GM21360 (cell line): ENCODE data around the gene RAB11FIP3.
"Not testable (repeated sequence)": the region's sequence is repeated elsewhere in the genome, so short reads cannot be mapped to it uniquely, and the experiment has no call there.

ENCODE experiments used
- ATAC-seq: cut with Tn5 transposase; IDR thresholded peaks from one replicate; pipeline ENCODE4 v1.9.1; 2021; ENCODE audit warnings: mild to moderate bottlenecking, moderate library complexity; ENCODE audit not compliant: unreplicated experiment

Gene RAB11FIP3

DNA sequence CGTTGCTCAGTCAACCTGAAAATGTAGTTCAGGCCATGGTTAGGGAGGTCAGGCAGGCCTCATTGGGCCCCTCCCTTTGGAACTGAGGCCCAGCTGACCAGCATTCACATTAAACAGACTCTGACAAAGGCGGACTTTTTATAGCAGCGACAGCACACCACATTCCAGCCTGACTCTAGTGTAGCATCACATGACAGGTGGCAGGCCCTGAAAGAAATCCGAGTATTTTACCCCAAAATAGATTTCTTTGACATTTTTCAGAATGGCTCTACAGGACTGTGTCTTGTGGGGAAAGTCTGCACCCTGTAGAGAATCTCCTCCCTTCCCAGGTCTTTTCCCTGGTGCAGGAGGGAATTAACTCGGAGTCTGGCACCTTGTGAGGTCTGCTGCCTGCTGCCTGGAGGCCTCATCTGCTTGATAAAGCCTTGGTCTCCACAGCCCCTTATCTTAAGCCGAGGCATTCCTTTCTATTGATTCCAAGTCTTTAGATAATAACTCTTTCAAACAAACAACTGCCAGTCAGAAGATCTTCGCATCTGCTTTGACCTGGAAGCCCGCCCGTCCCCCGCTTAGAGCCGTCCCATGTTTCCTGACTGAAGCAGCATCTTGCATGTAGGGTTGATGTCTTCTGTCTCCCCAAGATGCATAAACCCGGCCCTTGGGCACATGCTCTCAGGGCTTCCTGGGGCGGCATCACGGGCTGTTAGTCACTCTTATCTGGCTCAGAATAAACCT lies 58.1 kb downstream of the RAB11FIP3 start:
- ATAC-seq: no peak

DNA sequence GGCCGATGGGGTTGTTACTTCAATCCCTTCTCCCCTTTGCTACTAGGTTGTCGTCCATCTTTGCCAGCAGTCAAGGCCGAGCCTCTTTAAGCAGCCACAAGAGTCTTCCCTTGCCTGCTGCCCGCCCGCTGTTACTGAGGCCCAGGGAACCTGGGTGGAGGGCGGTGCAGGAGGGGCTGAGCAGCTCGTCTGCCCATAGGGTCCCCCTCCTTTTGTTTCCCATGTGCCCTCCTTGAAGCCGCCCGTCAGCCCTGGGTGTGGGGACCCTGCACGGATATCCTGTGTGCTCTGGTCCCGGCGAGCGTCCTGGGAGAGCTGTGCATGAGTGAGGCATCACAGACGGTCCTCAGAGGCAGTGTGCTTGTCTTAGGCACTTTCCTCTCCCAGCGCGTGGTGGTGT lies 64.2 kb downstream of the RAB11FIP3 start:
- no peak for ATAC-seq

DNA sequence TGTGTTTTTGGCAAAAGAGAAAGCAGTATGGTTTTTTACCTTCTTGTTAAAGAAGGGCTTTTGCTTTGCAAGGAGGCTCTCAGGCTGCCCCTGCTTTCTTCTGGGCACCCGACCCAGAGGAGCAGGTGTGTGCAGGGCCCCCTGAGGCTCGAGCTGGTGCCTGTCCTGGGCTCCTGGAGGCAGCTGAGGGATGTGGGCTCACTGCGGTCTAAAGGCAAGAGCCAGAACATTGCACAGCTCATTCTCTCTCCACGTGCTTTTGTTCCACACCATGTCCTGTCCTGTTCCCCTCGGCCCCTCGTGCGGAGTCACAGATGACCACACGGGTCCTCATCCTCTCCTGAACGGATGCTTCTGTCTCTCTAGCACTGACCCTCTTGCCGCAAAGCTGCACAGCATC lies 65.3 kb downstream of the RAB11FIP3 start:
- ATAC-seq: no peak

DNA sequence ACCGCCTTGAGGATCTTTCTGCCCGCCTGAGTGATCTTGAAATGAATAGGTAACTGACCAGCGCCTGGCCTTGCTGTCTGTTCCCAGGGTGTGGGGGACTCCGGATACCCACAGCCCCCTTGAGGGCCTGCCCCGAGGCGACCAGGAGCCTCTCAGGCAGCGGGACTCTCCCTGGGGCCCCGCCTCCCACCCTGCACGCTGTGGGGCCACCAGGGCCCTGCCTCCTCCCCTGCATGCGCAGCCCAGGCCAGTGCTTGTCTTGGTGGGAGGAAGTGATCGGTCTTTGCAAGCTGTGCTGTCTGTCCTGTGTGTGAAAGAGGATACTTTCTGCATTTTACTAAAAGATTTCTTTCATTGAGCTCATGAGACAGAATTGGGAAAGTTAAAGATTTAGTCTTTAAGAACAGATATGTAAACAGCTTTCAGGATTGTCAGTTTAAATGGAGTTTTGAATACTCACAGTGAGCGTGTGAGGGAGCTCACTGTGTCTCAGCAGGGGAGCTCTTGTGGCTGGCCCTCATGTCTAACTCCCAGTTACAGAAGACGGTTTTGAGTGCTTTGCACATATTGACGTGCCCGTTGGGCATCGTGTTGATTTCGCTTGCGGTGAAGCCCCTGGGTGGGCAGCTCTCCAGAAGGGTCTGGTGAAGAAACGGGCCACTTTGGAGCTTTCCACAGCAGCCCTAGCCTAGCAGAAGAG lies 65.9 kb downstream of the RAB11FIP3 start:
- no peak for ATAC-seq

DNA sequence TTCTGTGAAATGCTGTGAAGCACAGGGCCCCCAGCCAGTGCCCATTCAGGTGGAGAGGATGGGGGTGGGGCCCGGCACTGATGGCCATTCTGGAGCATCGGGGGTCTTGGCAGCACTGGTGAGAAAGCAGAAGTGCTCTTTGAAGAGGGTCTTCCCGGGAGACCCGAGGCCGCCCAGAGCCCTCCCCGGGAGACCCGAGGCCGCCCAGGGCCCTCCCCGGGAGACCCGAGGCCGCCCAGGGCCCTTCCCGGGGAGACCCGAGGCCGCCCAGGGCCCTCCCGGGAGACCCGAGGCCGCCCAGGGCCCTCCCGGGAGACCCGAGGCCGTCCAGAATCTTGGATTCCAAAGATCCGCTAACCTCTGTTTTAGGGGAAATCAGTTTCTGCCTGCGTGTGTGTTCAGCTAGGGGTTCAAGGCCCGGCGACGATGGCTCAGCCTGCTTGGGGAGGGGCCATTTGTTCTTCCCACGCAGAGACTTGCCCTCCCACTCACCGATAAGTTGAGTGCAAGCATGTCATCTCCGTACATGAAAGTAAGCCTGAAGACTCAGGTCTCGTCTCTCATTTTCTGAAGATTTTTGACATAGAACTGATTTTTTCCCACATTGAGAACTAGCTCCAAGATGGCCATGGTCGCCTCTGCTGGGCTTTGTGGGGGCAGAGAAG lies 66.9 kb downstream of the RAB11FIP3 start:
- ATAC-seq: no peak

DNA sequence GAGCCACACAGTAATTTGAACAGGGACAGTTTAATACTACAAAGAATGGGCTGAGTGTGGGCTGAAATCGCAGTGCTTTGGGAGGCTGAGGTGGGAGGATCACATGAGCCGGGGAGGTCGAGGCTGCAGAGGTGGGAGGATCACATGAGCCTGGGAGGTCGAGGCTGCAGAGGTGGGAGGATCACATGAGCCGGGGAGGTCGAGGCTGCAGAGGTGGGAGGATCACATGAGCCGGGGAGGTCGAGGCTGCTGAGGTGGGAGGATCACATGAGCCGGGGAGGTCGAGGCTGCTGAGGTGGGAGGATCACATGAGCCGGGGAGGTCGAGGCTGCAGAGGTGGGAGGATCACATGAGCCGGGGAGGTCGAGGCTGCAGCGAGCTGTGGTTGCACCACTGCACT lies 69.2 kb downstream of the RAB11FIP3 start:
- ATAC-seq: not testable (repeated sequence)

DNA sequence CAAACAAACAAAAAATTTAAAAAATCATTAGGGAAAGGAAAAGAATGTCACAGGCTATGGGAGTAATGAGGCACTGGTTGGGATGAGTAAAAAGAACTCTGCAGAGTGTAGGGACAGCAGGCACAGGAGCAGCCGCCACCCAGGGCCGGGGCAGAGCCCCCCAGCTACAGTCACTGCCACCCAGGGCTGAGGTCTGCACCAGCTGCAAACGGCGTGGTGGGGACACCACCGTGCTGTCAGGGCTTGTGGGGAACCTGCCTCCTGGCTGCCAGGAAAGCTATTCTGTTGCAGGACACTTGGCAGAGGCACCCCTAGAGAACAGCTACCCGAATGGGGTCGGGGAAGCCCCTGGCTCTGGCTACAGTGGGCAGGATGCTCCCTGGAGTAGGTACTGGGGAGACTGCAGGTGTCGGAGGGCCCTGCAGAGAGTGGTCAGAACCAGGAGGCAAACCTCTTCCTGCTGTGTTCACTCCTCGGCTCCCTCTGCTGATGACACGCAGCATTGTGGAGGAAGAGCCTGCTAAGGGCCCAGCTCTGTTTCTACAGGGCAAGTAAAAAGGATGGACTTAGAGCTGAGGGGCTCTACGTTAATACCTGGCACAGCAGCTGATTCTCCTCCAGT lies 69.8 kb downstream of the RAB11FIP3 start:
- no peak for ATAC-seq

DNA sequence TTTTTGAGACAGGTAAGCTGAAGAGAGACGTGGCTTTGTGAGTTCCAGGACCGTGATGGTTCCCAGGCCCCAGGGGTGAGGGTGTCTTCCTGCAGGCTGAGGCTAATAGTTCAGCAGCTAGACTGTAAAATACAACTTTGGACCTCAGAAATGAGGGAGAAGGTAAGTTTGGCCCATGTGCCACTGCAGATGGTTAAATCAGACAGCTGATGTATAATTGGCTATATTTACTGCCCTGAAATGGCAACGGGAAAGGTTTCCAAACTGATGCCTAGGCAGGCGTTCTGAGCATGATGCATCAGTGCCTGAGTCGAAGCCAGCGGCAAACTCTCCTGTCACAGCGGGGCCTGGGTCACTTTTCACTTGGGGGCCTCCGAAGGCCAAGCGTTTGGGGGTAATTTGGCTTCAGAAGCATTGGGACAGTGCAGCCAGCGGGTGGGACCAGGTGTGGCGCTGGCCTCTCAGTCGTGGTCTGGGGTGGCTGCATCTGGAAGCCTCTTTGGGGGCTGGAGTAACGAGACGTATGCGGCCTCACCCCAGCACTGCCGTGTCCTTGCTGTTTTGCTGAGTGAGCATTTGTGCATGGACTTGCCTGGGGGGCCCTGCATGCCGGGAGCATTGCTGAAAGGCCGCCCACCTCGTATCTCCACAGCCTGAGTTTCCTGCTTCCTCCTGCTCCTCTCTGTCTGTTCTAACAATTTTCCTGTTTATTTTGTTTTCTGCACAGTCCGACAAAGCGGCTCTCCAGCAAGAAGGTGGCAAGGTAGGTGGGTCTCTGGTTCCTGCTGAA lies 70.8 kb downstream of the RAB11FIP3 start:
- ATAC-seq: no peak

DNA sequence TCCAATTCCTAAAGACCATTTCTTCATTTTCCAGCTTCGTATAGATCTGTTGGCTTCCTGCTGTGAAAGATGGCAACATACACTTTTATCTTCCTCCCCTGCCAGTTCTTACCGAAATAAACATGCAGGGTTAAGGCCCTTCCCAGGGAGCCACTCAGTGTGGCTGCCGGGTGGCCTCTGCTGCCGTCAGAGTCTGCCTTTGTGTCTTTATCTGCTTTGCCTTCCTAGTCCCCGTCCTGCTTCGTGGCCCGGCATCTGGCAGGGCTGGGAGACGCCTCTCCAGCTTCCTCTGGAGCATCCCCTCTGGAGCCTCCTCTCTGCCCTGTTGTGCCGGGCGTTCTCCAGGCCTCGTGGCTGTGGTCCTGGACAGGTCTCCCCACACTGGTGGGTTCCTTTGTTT lies 71.8 kb downstream of the RAB11FIP3 start:
- no peak for ATAC-seq

DNA sequence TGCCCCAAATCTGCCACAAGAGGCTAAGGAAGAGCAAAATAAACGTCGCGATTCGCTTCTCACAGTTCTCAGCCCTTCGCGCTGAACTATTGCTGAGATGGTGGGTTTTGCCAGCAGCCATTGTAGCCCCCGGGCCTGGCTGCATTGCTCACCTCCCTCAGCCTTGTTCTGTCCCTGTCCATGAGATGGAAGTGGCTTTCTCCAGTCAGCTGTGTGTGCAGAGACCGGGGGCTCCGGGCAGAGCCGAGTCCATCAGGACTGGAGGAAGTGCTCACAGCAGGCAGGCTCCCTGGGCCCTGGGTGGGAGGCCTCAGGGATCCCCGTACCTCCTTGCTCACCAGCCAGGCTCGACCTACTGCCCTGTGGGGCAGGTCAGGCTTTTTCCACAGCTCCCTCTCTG lies 74.5 kb downstream of the RAB11FIP3 start:
- ATAC-seq: no peak

DNA sequence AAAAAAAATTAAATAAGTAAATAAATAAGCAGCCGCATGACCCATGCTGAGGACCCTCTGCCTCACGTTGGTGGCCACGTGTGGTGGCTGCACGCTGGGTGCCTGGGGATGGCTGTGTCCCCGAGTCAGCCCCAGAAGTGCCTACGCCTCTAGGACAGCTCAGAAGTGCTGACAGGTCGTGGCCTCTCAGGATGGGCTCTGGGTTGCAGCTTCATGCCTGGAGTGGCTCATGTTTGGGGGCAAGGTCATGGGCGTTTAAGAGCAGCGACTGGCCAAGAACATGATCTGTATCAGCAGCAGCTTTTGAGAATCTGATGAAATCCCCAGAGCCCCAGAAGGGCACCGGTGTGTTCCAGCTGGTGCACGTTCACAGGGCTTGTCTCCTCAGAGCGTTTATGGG lies 75.3 kb downstream of the RAB11FIP3 start:
- no peak for ATAC-seq

DNA sequence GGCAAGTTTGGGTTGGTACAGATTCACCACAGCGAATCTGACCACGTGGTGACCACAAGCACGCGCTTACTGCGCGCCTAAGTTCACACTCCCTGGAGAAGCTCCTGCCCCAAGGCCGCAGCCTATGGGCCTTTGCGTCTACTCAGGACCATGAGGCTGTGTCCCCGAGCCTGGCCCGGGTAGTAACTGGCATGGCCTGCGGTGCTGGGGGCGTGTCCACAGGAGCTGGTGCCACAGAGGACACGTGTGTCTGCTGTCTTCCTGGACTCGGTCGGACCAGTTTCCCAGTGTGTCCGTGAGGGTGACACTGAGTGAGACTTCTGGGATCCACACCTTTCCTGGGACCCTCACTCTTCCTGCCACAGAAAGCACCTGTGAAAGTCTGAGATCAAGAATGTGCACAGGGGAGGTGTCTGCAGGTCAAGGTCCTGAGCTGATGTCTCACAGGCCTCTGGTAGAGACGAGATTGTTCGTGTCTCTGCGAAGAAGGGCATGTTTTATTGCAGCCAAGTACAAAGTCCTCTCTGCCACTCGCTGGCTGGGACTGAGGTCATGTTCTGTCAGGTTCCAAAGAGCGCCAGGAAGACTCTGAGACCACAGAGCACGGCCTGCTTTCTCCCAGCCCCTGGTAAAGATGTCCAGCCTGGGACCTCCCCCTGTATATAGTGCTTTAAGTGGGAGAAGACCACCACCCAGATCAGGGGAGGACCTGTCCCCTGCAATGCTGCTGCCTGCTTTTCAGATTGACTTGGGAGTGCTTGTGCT lies 76.9 kb downstream of the RAB11FIP3 start:
- ATAC-seq: no peak

DNA sequence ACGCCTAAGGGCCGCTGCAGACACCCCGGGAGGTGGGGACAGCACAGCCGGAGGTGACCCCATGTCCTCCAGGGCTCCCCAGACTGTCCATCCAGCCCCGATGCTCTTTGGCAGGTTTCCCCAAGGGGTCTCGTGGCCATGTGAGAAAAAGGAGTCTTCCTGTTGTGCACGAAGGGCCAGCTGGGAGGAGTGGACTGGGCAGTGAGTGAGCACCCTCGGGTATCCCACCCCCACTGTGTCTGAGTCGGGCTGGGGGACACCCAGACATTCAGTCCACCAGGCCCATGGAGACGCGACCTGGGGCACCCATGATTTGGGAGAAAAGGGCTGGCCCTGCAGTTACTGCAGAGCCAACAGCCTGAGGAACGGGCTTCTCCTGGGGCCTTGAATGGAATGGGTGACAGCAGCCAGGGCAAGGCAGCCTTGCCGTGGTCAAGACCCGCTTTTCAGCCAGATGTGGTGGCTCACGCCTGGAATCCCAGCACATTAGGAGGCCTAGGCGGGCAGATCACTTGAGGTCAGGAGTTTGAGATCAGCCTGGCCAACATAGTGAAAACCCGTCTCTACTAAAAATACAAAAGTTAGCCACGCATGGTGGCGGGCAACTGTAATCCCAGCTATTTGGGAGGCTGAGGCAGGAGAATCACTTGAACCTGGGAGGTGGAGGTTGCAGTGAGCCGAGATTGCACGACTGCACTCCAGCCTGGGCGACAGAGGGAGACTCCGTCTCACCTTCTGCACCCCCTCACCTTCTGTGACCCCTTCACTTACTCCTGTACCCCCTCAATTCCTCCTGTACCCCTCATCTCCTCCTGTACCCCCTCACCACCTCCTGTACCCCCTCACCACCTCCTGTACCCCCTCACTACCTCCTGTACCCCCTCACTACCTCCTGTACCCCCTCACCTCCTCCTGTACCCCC lies 78.0 kb downstream of the RAB11FIP3 start:
- ATAC-seq: no peak

DNA sequence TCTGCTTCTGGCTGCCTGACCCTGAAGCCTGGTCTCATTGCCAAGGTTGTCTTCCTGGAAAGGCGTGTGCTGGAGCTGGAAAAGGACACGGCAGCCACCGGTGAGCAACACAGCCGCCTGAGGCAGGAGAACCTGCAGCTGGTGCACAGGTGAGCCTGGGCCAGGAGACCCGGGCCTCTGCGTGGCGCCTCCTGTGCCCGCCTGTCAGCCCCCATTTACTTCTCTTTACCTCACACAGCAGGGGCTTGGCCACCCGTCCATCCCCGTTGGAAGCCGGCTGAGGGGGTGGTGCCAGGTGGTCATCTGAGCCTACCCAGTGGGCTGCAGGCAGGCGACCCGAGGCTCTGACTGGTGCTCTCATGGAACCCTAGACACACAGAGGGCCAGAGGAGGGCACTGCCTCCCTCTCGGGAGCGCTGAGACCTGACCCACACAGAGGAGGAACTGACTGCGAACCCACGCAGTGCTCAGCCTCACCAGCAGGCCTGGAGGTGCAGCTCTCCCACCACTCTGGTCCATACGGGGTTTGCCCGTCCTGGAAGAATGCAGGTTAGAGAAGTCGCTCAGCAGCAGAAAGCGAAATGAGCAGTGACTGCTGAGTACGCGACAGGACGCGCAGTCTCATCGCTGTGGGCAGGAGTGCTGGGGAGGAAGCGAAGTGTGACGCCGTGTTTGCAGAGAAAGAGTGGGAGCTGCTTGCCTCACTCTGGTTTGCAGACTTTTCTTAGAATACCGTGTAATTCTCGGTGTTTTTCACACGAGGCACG lies 80.2 kb downstream of the RAB11FIP3 start:
- ATAC-seq: no peak

DNA sequence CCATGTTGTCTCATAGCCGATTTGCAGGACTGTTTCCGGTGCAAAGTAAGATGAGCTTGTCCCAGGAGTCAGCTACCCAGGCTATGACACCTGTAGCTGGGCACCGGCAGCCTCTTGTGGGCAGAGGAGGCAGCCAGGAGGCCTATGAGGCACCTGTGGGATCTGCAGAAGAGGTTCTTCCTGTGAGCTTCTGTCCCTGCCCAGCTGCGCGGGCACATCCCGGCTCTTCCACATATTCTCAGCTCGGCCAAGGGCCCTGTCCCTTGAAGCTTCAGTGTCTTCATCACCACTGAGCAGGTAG lies 80.7 kb downstream of the RAB11FIP3 start:
- ATAC-seq: no peak

DNA sequence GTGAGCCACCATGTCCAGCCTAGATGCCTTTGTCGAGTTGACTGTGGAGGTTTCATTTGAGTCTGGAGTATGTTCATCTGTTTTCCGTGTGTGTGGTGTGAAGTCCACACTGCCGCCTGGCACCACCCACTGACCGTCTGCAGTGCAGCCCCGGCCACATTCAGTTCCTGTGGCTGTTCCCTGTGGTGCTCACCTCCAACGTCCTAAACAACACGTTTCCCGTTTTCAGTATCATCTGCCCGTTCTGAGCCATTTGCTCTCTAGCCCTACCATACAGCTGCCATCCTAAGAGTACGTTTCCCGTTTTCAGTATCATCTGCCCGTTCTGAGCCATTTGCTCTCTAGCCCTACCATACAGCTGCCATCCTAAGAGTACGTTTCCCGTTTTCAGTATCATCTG lies 82.1 kb downstream of the RAB11FIP3 start:
- ATAC-seq: not testable (repeated sequence)

DNA sequence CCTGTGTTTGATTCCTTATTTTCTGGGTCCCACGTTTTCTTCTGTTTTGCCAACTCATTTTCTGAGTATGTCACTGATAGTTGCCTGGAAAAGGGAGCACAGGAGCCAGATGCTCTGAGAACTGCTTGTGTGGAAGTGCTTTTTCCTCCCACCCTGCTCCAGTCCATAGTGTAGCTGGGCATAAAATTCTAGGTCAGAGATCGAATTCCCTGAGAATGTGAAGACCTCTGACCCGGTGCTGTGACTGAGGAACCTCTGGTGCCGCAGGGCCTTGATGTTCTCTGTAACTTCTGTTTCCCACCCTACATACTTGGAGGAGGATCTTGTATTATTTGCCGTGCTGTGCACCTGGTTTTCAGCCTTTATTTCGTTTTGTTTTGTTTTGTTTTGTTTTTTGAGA lies 82.5 kb downstream of the RAB11FIP3 start:
- no peak for ATAC-seq

DNA sequence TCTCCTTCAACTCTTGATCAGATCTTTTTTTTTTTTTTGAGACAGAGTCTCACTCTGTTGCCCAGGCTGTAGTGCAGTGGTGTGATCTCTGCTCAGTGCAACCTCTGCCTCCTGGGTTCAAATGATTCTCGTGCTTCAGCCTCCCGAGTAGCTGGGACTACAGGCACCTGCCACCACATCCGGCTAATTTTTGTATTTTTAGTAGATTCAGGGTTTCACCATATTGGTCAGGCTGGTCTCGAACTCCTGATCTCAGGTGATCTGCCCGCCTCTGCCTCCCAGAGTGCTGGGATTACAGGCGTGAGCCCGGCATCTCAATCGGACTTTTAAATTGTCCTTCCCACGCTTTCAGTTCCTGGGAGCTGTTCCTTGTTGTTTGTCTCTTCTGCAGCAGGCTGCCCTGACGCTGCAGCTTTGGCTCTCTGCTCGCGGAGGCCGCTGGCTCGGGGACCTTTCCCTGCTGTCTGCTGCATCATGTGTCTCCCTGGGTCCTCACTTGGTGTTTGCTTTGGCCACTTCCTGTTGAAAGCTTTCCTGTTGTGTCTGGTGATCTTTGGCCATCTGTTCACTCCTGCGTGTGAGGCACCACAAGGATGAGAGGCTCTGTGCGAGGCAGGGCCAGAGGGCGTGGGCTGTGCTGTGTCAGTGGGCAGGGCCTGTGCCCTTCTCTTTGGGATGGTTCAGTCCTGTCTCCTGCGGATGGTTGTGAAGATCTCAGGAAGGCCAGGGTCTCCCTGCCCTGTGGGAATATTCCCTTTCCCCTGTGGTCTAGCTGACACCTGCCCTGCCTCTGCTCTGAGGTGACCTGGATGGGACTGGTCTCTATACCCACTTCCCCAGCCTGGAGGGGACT lies 83.7 kb downstream of the RAB11FIP3 start:
- no peak for ATAC-seq
